GM18861 (cell line): ENCODE results near the gene MTG2.
A peak's percentile ranks its signal among the peaks of the same experiment; 100 is the strongest.

Experiments
- ATAC-seq: cut with Tn5 transposase; IDR thresholded peaks from one replicate; pipeline ENCODE4 v1.9.1; 2021; ENCODE audit not compliant: unreplicated experiment

Gene MTG2

DNA sequence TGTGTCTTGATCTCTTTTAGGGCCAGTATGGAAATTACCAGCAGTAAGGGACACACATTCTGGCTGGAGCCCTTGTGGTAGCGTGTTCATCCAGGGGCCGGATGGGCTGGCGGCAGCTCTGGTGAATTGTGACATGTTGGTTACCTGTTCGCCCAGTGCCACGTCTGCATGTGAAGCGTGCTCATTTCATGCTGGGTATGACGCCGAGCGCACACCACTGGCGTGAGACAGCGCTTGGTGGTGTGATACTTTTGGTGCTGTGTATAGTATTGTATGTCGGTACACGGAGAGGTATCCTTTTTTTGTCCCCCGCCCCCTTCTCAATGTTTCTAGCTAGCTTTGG lies 3.7 kb upstream of the MTG2 start:
- no peak for ATAC-seq

DNA sequence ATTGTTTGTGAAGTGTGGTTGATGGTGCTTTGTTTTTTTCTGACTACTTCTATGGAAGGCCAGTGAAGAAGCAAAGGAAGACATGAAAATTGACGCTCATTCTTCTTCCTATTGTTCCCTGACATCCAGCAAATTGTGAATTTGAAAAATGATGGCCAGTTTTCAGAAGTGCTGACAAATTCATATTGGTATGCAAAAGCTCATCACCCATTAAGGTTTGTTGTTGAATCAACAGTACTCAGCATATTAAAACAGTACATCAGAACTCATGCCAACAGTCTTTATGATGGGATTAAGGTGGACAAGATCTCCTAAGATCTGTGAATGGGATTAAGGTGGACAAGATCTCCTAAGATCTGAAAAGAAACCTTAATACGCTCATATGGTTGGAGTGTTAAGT lies 1.0 kb upstream of the MTG2 start:
- no peak for ATAC-seq

DNA sequence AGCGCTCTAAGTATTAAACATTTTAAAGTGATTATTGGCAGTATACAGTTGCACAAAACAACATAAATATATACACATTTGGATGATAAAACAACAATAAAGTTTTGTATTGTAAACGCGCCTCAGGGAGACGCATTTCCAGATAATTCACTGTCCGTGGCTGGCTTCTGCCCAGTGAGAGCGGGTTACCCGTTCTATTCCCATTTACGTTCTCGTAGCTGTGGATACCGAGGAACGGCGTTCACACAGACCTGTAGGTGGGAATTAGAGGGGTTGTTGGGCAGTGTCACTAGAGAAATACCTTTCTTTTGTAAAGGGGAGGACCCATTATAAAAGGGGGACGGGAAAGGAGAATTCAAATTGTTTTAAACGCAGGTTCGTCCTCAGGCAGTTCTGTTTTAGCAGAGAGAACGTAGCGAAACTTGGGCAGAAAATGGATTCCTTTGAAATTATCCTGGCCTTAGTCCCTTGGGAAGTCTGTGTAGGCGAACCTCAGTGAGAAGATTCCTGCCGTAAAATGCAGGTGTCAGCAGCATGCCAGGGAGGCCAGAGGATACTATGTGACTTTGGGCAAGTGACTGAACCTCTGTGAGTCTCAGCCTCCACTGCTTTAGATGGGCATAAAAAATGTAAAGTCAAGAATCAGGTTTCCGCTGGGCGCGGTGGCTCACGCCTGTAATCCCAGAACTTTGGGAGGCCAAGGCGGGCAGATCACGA lies 756 bp downstream of the MTG2 start:
- no peak for ATAC-seq

DNA sequence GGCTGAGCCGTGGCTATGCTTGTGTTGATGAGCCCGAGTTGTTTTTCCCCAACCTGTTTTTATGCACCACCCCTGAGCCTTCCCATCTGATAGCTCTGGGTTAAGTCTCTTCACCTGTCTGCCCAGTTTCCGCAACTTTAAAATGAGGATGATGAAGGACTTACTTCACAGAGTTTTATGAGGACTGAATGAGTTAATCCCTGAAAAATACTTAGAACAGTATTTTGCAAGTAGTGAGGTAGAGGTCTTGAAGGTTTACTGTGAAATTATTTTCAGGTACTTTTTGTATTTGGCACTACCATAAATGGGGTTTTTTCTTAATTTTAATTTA lies 3.2 kb downstream of the MTG2 start:
- ATAC-seq: no peak

DNA sequence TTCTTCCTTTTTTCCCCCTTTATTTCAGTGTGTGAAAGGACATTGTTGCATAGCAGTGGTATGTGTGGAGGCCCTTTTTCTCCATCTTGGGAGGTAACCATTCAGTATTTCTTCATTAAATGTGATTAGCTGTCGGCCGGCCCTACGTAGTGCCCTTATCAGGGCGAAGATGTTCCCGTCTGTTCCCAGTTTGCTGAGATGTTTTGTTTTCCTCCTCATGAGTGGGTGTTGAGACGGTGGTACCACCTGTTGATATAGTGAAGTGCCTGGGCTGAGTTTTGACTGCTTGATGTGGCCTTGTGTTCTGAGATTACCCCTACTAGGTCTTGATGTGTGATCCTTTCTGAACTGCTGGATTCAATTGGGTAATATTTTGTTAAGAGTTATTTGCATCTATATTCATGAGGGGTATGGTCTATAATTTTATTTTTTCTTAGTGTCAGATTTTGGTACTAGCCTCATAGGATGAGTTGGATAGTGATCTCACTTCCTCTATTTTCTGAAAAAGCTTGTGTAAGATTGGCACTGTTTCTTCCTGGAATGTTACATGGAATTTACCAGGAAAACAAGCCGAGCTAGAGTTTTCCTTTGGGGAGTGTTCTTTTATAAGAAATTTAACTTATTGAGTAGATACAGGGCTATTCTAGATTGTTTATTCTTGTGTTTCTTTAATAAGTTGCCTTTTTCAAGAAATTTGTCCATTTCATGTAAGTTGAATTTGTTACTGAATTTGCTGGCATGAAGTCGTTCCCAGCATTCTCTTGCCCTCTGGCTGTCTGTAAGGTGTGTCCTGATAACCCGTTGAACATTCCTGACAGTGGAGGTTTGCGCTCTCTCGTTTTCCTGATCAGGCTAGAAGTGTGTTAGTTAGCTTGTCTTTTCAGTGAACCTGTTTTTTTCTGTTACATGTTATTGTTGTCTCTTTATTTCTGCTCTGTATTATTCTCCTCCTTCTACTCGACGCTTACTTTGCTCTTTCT lies 4.3 kb downstream of the MTG2 start:
- no peak for ATAC-seq

DNA sequence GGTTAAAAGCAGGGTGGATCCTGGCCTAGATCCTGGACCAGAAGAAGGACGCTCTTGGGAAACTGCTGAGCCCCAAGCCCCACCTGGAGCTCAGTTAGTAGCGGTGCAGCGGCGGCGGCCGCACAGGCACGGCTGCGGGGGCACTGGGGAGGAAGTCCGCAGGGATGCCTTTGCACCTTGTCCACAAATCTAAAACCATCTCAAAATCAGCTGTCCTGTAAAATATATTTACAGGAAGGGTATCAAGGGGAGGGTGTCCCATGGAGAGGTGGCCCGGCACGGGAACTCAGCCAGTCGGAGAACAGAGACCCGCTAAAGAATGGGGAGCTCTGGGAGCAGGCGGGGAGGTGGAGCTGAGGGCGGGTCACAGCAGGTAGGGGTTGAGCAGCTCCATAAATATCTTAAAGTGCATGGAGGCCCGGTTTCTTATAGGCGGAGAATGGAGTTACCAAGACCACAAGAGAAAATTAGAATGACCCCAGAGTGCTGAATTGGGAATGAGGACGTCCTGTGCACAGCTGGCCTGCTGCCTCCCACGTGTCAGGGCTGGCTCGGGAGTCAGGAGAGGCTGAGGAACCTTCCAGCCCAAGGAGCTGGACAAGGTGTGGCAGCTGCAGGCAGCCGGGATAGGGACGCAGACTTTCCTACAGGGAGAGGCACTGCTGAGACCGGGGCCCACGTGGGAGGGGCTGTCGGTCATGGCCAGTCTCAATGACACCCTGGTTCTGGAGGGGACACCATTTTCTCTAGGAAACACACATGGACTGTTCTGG lies 8.0 kb downstream of the MTG2 start:
- no peak for ATAC-seq

DNA sequence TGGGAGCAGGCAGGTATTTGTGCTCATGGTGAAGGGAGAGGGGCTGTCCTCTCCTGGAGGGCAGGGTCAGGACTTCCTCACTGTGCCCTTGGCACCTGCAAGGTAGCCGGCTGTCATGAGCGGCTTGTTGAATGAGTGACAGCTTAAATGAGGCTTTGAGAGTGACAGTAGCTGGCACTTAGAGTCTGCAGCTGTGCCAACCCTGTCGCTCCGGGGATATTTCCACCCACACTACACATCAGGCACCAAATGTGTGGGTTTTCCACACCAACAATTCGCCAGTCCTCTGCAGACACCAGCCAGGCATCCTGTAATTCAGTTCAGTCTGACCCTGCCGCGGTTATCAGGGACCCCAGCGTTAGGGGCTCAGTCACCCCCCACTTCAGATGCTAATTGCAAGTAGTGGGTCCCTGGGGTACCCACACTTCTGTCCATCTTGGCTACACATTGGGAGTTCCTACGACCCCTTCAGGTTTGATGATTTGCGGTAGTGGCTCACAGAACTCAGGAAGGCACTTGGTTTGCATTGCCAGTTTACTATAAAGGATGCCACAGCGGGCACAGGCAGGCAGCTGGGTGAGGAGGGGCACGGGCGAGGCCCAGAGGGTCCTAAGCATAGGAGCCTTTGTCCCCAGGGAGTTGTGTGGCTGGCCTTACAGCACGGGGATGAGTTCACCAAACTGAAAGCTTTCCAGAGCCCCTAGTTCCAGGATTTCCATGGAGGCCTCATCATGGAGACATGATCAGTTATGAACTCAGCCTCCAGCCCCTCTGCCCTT lies 9.1 kb downstream of the MTG2 start:
- no peak for ATAC-seq

DNA sequence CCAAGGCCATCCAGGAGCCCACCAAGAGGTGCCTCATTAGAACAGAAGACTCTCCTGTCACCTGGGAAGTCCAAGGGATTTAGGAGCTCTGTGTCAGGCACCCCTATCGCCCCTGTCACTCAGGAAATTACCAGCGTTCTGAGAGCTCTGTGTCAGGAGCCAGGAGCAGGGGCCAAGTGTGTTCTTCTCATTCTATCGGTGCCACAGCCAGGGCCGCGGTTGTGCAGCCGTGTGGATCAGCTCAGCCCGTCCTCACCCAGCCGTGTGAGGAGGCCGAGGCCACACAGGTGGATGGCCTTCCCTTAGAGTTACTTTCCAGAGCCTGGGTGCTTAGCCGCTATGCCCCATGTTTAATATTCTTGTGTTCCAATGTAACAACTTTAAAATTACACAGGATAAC lies 9.8 kb downstream of the MTG2 start:
- ATAC-seq: no peak

DNA sequence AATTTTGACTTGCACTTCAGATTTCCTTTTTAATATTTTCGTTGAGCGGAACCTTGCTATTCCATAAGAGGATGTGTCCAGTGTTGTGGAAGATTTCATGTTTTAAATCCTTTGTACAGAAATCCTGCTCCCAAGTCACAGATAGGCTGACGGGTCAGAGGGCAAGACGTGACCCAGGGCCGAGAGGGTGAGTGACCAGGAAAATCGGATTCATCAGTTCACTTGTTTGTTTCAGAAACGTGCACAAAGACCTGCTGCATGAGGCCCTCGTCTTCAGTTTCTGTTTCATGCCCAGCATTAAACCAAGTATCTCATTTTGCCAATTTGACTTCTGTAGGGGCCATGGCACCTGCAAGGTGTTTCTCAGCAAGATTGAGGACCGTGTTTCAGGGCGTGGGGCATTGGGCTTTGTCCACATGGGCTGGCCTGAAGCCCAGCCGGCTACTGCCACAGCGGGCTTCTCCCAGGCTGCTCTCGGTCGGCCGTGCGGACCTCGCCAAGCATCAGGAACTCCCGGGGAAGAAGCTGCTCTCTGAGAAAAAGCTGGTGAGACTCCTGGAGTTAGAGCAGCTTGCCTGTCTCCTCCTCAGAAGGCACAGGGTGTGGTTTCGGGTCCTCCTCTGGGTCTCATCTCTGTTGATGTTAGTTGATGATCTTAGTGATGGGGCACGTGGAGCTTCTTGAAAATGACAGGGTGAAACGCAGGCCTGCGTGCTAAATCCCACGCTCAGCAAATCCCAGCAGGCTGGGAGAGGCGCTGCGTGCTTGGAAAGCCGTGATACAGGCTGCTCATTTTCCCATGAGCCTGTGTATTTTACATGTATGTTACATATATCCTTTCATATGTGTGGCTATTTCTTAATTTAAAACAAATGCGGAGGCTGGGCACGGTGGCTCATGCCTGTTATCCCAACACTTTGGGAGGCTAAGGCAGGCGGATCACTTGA lies 10.5 kb downstream of the MTG2 start:
- ATAC-seq: no peak

DNA sequence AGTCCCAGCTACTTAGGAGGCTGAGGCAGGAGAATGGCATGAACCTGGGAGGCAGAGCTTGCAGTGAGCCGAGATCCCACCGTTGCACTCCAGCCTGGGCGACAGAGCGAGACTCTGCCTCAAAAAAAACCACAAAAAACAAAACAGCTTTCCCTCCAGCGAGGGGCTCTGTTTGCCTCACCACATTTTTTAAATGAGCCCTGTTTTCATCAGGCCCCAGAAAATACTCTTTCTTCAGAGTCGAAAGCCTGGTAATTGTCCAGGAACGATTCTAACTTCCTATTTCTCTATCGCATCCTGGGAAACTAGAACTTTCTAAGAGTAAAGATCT lies 12.2 kb downstream of the MTG2 start:
- no peak for ATAC-seq

DNA sequence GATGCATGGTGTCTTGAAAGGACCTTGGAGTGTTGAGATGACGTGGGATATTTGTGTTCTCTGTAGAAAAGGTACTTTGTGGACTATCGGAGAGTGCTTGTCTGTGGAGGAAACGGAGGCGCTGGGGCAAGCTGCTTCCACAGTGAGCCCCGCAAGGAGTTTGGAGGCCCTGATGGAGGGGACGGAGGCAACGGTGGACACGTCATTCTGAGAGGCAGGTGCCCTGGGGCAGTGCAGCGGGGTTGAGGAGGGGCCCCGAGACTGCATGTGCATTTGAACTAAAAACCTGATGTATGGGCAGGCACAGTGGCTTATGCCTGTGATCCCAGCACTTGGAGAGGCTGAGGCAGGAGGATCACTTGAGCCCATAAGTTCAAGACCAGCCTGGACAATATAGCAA lies 12.9 kb downstream of the MTG2 start:
- no peak for ATAC-seq

DNA sequence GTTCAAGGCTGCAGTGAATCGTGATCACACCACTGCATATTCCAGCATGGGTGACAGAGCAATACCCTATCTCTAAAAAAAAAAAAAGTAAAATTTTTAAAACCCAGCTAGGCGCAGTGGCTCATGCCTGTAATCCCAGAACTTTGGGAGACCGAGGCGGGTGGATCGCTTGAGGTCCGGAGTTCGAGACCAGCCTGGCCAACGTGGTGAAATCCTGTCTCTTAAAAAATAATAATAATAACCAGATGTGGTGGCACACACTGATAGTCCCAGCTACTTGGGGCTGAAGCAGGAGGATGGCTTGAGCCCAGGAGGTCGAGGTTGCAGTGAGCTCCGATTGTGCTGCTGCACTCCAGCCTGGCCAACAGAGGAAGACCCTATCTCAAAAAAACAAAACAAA lies 13.5 kb downstream of the MTG2 start:
- no peak for ATAC-seq

DNA sequence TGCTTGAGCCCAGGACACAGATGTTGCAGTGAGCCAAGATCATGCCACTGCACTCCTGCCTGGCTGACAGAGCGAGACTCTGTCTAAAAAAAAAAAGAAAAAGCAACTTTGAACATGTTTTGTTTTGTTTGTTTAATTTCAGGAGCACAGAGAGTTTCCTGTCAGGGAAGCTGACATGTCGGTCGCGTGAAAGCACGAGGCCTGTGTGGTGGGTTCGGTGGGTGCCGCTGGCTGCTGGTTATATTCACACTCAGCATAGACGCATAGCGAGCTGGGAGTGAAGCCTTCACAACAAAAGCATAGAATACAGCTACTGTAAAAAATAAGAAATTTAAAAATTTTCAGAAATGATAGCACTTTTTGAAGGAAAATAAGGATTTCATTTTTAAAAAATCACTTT lies 14.5 kb downstream of the MTG2 start:
- no peak for ATAC-seq

DNA sequence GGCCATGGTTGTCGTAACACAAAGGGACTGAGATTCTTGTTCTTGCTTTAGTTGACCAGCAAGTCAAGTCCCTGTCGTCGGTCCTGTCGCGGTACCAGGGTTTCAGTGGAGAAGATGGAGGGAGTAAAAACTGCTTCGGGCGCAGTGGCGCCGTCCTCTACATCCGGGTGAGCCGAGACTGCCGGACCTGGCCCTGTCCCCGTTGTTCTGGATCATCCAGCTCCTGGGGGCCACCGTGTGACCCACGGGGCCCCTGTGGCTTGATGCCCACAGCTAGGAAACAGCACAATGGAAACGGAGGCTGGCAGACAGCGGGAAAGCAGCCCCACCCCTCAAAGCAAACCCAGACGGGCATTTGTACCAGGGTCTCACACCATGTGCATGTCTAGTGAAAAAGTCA lies 15.0 kb downstream of the MTG2 start:
- no peak for ATAC-seq

DNA sequence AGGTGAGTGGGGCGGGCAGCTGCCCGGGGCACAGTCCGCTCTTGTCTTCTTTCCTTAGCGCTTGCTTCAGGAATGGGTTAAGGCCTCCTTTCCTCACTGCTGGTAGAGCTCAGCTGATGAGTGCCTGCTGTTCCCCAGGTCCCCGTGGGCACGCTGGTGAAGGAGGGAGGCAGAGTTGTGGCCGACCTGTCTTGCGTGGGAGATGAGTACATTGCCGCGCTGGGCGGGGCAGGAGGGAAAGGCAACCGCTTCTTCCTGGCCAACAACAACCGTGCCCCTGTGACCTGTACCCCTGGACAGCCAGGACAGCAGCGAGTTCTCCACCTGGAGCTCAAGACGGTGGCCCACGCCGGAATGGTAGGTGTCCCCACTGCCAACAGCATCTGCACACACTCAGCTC lies 15.7 kb downstream of the MTG2 start:
- no peak for ATAC-seq

DNA sequence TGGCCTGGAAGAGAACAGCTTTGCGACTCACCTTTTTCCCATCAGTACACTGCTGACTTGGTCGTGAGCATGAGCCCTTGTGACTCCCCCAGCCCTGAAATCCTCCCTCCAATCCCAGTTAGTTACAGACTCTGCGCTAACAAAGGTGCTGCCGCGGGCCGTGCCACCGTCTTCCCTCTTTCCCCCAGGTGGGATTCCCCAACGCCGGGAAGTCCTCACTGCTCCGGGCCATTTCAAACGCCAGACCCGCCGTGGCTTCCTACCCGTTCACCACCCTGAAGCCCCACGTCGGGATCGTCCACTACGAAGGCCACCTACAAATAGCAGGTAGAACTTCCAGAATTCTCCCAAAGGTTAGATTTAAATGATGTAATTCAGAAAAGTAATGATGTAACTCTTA lies 16.1 kb downstream of the MTG2 start:
- no peak for ATAC-seq

DNA sequence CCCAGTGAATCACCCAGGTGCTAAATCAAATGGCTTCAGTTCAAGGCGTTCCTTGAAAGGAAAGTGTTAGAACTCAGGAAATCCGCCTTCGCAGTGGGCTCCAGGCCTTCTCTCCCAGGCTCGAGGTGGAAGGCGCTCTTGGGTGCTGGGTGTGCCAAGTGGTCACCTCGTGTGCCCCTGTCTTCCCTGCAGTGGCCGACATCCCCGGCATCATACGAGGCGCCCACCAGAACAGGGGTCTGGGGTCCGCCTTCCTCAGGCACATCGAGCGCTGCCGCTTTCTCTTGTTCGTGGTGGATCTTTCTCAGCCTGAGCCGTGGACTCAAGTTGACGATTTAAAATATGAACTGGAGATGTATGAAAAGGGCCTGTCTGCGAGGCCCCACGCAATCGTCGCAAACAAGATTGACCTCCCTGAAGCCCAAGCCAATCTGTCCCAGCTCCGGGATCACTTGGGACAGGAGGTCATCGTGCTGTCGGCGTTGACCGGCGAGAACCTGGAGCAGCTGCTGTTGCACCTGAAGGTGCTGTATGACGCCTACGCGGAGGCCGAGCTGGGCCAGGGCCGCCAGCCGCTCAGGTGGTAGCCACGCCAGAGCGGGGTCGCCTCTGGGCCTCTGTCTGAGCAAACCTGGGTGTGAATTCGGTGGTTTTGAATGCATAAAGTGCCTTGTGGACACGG lies 17.8 kb downstream of the MTG2 start:
- ATAC-seq: no peak

DNA sequence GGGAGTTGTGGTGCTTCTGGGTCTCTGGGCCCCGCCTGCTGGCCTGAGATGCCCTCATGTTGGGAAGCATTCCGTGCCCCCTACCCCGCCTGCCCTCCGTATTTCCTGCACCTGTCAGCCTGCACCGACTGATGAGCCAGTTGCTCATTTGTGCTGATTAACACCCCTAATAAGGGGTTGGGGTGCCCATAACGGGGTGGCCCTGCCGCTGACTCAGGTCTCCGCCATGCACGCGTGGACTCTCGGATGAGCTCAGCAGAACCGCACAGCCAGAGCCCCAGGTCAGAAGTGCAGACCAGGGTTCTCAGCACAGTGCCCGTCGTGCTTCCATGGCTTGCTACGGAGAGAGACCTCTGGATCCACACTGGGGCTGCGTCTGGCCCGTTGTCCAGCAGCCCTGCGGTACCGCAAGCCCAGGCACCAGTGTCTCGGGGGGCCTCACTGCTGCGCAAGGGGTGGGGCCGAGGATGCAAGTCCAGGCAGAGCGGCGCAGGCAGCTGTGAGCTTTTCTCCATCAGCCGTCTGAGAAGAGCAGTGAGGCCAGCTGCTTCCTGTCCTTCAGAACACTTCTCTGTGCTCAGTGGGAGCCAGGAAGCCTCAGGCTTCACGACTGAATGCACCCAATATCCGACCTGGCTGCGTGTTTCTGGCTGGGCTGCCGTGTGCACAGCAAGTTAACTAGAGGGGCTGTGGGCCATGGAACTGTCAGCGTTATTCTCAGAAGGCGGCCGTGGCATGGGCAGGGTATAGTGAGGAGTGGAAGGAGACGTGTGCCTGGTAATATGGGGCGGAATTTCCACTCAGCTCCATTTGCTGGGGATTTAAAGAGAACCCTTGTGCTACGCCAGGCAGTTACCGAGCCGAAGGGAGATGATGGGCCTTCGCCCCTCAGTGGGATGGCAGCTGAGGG lies 18.6 kb downstream of the MTG2 start:
- peak; percentile 73 for ATAC-seq

DNA sequence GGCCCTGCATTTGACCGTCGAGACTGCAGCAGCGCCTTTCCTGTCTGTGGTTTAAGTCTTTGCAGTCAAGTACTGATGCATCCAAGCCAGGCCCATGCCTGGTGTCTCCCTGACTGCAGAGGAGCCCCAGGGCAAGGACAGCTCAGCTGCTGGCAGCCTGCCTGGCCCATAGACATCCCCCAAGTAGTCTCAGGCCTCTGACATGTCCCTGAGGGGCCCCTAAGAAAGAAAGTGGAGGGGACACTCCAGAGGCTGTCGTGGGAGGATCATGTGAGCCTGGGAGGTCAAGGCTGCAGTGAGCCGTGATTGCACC lies 19.2 kb downstream of the MTG2 start:
- ATAC-seq: peak; percentile 25
